Activated T-helper 17 cell treated with anti-CD3 and anti-CD28 coated beads, Interleukin-2, amount 50 U/mL, for 72 hours (primary cell): Measurements from ENCODE around the gene RIN3. TPM values are rescaled to one million over a fixed set of nuclear protein-coding genes. Genes with fewer than 3 reads are reported as not detected.
"Not testable (repeated sequence)": the region's sequence is repeated elsewhere in the genome, so short reads cannot be mapped to it uniquely, and the experiment has no call there.

Experiments used
- ATAC-seq: fragments of 150-1000 bp; cut with Tn5 transposase; replicated peaks from 2 replicates; pipeline ENCODE4 v1.10.0; 2021; ENCODE audit warnings: mild to moderate bottlenecking, moderate library complexity
- H3K27ac Mint-ChIP-seq: one replicate; pipeline ENCODE4 v1.8.0; 2022; ENCODE audit warnings: mixed read lengths
- H3K27me3 Mint-ChIP-seq: one replicate; pipeline ENCODE4 v1.8.0; 2022; ENCODE audit warnings: mixed read lengths
- H3K36me3 Mint-ChIP-seq: one replicate; pipeline ENCODE4 v1.8.0; 2022; ENCODE audit warnings: low read depth, mild to moderate bottlenecking, mixed read lengths
- H3K4me1 Mint-ChIP-seq: one replicate; pipeline ENCODE4 v1.8.0; 2022; ENCODE audit warnings: mixed read lengths
- H3K4me3 Mint-ChIP-seq: one replicate; pipeline ENCODE4 v1.8.0; 2022; ENCODE audit warnings: mild to moderate bottlenecking, mixed read lengths
- H3K9me3 Mint-ChIP-seq: one replicate; pipeline ENCODE4 v1.8.0; 2022; ENCODE audit warnings: mixed read lengths
- total RNA-seq, 2 donors: library from RNA; stranded (reverse); gene quantifications; one replicate each; pipeline ENCODE4 v1.2.3, GENCODE V29; 2022

Gene RIN3
- total RNA-seq, 2 donors from 2014 or later = 14.1 to 24.1 TPM

- H3K27me3 Mint-ChIP-seq = peaks cover 1% of the 10 kb centered on the region
- H3K36me3 Mint-ChIP-seq = no peaks in the 10 kb centered on the region
- H3K27ac Mint-ChIP-seq = no peak overlapping the region
- ATAC-seq = no peak
- H3K4me1 Mint-ChIP-seq = peaks cover 5% of the 10 kb centered on the region
- H3K4me3 Mint-ChIP-seq = no peak overlapping the region
- no peaks in the 10 kb centered on the region for H3K9me3 Mint-ChIP-seq
Measured at GRCh38 chr14:92698393-92698792, 184.8 kb downstream of the RIN3 start.

GRCh38 chr14:92701826-92702225 is 188.2 kb downstream of the RIN3 start:
- no peak overlapping the region for H3K4me3 Mint-ChIP-seq
- H3K9me3 Mint-ChIP-seq = no peaks in the 10 kb centered on the region
- H3K27ac Mint-ChIP-seq = no peak overlapping the region
- ATAC-seq = no peak
- no peaks in the 10 kb centered on the region for H3K36me3 Mint-ChIP-seq
- peaks cover 6% of the 10 kb centered on the region for H3K27me3 Mint-ChIP-seq
- no peaks in the 10 kb centered on the region for H3K4me1 Mint-ChIP-seq

GRCh38 chr14:92702441-92702918 is 188.9 kb downstream of the RIN3 start:
- H3K36me3 Mint-ChIP-seq = no peaks in the 10 kb centered on the region
- H3K4me3 Mint-ChIP-seq = no peak overlapping the region
- H3K4me1 Mint-ChIP-seq = no peaks in the 10 kb centered on the region
- peaks cover 6% of the 10 kb centered on the region for H3K27me3 Mint-ChIP-seq
- H3K9me3 Mint-ChIP-seq = no peaks in the 10 kb centered on the region
- H3K27ac Mint-ChIP-seq = no peak overlapping the region
- no peak for ATAC-seq

GRCh38 chr14:92703516-92703915 is 189.9 kb downstream of the RIN3 start:
- no peaks in the 10 kb centered on the region for H3K36me3 Mint-ChIP-seq
- no peak for ATAC-seq
- H3K27ac Mint-ChIP-seq = no peak overlapping the region
- H3K4me3 Mint-ChIP-seq = no peak overlapping the region
- peaks cover 6% of the 10 kb centered on the region for H3K27me3 Mint-ChIP-seq
- no peaks in the 10 kb centered on the region for H3K9me3 Mint-ChIP-seq
- no peaks in the 10 kb centered on the region for H3K4me1 Mint-ChIP-seq

GRCh38 chr14:92704036-92704804 is 190.6 kb downstream of the RIN3 start:
- Mint-ChIP-seq H3K4me3 (no peak overlapping the region), H3K27ac (no peak overlapping the region), H3K27me3 (peaks cover 6% of the 10 kb centered on the region), H3K9me3 (no peaks in the 10 kb centered on the region), H3K36me3 (no peaks in the 10 kb centered on the region), H3K4me1 (no peaks in the 10 kb centered on the region)
- ATAC-seq = no peak

GRCh38 chr14:92704821-92705220 is 191.2 kb downstream of the RIN3 start:
- H3K36me3 Mint-ChIP-seq = no peaks in the 10 kb centered on the region
- no peaks in the 10 kb centered on the region for H3K4me1 Mint-ChIP-seq
- H3K4me3 Mint-ChIP-seq = no peak overlapping the region
- no peak overlapping the region for H3K27ac Mint-ChIP-seq
- no peaks in the 10 kb centered on the region for H3K9me3 Mint-ChIP-seq
- peaks cover 6% of the 10 kb centered on the region for H3K27me3 Mint-ChIP-seq
- no peak for ATAC-seq

- peaks cover 6% of the 10 kb centered on the region for H3K27me3 Mint-ChIP-seq
- H3K4me1 Mint-ChIP-seq = no peaks in the 10 kb centered on the region
- ATAC-seq = no peak
- H3K4me3 Mint-ChIP-seq = no peak overlapping the region
- no peaks in the 10 kb centered on the region for H3K9me3 Mint-ChIP-seq
- no peak overlapping the region for H3K27ac Mint-ChIP-seq
- H3K36me3 Mint-ChIP-seq = no peaks in the 10 kb centered on the region
Measured at GRCh38 chr14:92706386-92706785, 192.8 kb downstream of the RIN3 start.

- Mint-ChIP-seq H3K9me3 (no peaks in the 10 kb centered on the region), H3K27me3 (peaks cover 2% of the 10 kb centered on the region), H3K4me3 (no peak overlapping the region), H3K27ac (no peak overlapping the region), H3K4me1 (no peaks in the 10 kb centered on the region), H3K36me3 (no peaks in the 10 kb centered on the region)
- ATAC-seq = no peak
Measured at GRCh38 chr14:92709340-92710000, 195.9 kb downstream of the RIN3 start.

- Mint-ChIP-seq H3K4me1 (no peaks in the 10 kb centered on the region), H3K27me3 (no peaks in the 10 kb centered on the region), H3K27ac (no peak overlapping the region), H3K4me3 (no peak overlapping the region), H3K9me3 (no peaks in the 10 kb centered on the region), H3K36me3 (no peaks in the 10 kb centered on the region)
- ATAC-seq = no peak
Measured at GRCh38 chr14:92710001-92710341, 196.4 kb downstream of the RIN3 start.

GRCh38 chr14:92711976-92712653 is 198.5 kb downstream of the RIN3 start:
- Mint-ChIP-seq H3K4me1 (no peaks in the 10 kb centered on the region), H3K9me3 (no peaks in the 10 kb centered on the region), H3K4me3 (no peak overlapping the region), H3K27ac (no peak overlapping the region), H3K36me3 (no peaks in the 10 kb centered on the region), H3K27me3 (no peaks in the 10 kb centered on the region)
- no peak for ATAC-seq

GRCh38 chr14:92712654-92713051 is 199.1 kb downstream of the RIN3 start:
- Mint-ChIP-seq H3K27ac (no peak overlapping the region), H3K36me3 (no peaks in the 10 kb centered on the region), H3K4me3 (no peak overlapping the region), H3K9me3 (no peaks in the 10 kb centered on the region), H3K4me1 (no peaks in the 10 kb centered on the region), H3K27me3 (no peaks in the 10 kb centered on the region)
- no peak for ATAC-seq

- not testable (repeated sequence) for H3K4me3 Mint-ChIP-seq, H3K4me1 Mint-ChIP-seq, H3K9me3 Mint-ChIP-seq, H3K36me3 Mint-ChIP-seq, H3K27me3 Mint-ChIP-seq, H3K27ac Mint-ChIP-seq
- ATAC-seq = peak; percentile 88
Measured at GRCh38 chr14:92714739-92715307, 201.2 kb downstream of the RIN3 start.

GRCh38 chr14:92716131-92716530 is 202.6 kb downstream of the RIN3 start:
- Mint-ChIP-seq H3K27me3 (no peaks in the 10 kb centered on the region), H3K4me3 (no peak overlapping the region), H3K4me1 (no peaks in the 10 kb centered on the region), H3K9me3 (no peaks in the 10 kb centered on the region), H3K27ac (no peak overlapping the region), H3K36me3 (no peaks in the 10 kb centered on the region)
- no peak for ATAC-seq

GRCh38 chr14:92717571-92718042 is 204.0 kb downstream of the RIN3 start:
- H3K9me3 Mint-ChIP-seq = no peaks in the 10 kb centered on the region
- peak overlapping the region; percentile 24 for H3K27ac Mint-ChIP-seq
- no peaks in the 10 kb centered on the region for H3K27me3 Mint-ChIP-seq
- peak; percentile 76 for ATAC-seq
- H3K4me3 Mint-ChIP-seq = peak overlapping the region; percentile 6
- no peaks in the 10 kb centered on the region for H3K4me1 Mint-ChIP-seq
- no peaks in the 10 kb centered on the region for H3K36me3 Mint-ChIP-seq
